Skeletal muscle tissue (tissue), 4 donors: ENCODE measurements around the gene BPGM. TPM values are rescaled to one million over a fixed set of nuclear protein-coding genes. Genes with fewer than 3 reads are reported as not detected.
A peak's percentile ranks its signal among the peaks of the same experiment; 100 is the strongest.

ENCODE experiments used
- H3K27ac ChIP-seq: one replicate; pipeline ENCODE4 v1.7.0; 2013; ENCODE audit warnings: mild to moderate bottlenecking, low read depth, low read length, inconsistent platforms
- H3K27me3 ChIP-seq, 3 donors: one replicate each; pipeline ENCODE4 v1.7.0; 2013; ENCODE audit warnings: low read length in 3 of 3; ENCODE audit not compliant: control insufficient read depth in 3 of 3, insufficient read depth in 3 of 3
- H3K36me3 ChIP-seq, 3 donors: one replicate each; pipeline ENCODE4 v1.7.0; 2013; ENCODE audit warnings: low read length in 3 of 3; ENCODE audit not compliant: control insufficient read depth in 3 of 3, insufficient read depth in 3 of 3
- H3K4me1 ChIP-seq, 3 donors: one replicate each; pipeline ENCODE4 v1.7.0; 2013; ENCODE audit warnings: low read length in 3 of 3, mild to moderate bottlenecking in 3 of 3; ENCODE audit not compliant: control insufficient read depth in 3 of 3, insufficient read depth in 3 of 3
- H3K4me3 ChIP-seq, 3 donors: one replicate each; pipeline ENCODE4 v1.7.0; 2013; ENCODE audit warnings: low read length in 3 of 3
- H3K9ac ChIP-seq, 3 donors: one replicate each; pipeline ENCODE4 v1.7.0; 2013; ENCODE audit warnings: low read length in 3 of 3, mild to moderate bottlenecking in 3 of 3, moderate library complexity in 2 of 3, low read depth in 1 of 3
- H3K9me3 ChIP-seq, 3 donors: one replicate each; pipeline ENCODE4 v1.7.0; 2013; ENCODE audit warnings: low read length in 3 of 3; ENCODE audit not compliant: control insufficient read depth in 3 of 3
- total RNA-seq: library from RNA; depleted of rRNA; stranded (reverse); fragments of >200 nt; gene quantifications from one replicate; pipeline ENCODE4 v1.2.3, GENCODE V29; 2014
- donor health status: Osteomylitis.

Gene BPGM
- total RNA-seq, 1 donor from 2014 or later: 92.9 TPM

- Histone ChIP-seq H3K27ac (peak overlapping the region; percentile 42), H3K36me3 (no peaks in the 10 kb centered on the region), H3K4me3 (no peak overlapping the region)
These were observed 46.6 kb downstream of the BPGM start for GRCh38 chr7:134693256-134693655.

GRCh38 chr7:134694299-134694698, 47.6 kb downstream of the BPGM start:
- Histone ChIP-seq H3K27ac (no peak overlapping the region), H3K4me3 (no peak overlapping the region), H3K36me3 (no peaks in the 10 kb centered on the region), H3K9ac (no peak overlapping the region), H3K9me3 (no peaks in the 10 kb centered on the region), H3K27me3 (no peaks in the 10 kb centered on the region), H3K4me1 (peaks cover 5 to 13% (median 12%) of the 10 kb centered on the region in 3 donors)

More at GRCh38 chr7:134693256-134693655, 46.6 kb downstream of the BPGM start:
- H3K4me1 ChIP-seq: peaks cover 5 to 13% (median 12%) of the 10 kb centered on the region in 3 donors
- H3K9me3 ChIP-seq: no peaks in the 10 kb centered on the region
- no peaks in the 10 kb centered on the region for H3K27me3 ChIP-seq
- no peak overlapping the region for H3K9ac ChIP-seq

GRCh38 chr7:134694767-134695166, 48.1 kb downstream of the BPGM start:
- Histone ChIP-seq H3K4me3 (no peak overlapping the region), H3K27me3 (no peaks in the 10 kb centered on the region), H3K27ac (peak overlapping the region; percentile 36), H3K9me3 (no peaks in the 10 kb centered on the region), H3K9ac (no peak overlapping the region), H3K36me3 (no peaks in the 10 kb centered on the region), H3K4me1 (peaks cover 5 to 13% (median 12%) of the 10 kb centered on the region in 3 donors)

- Histone ChIP-seq H3K4me1 (peaks cover 5 to 12% (median 12%) of the 10 kb centered on the region in 3 donors), H3K9me3 (no peaks in the 10 kb centered on the region), H3K27me3 (no peaks in the 10 kb centered on the region), H3K4me3 (no peak overlapping the region), H3K9ac (no peak overlapping the region), H3K27ac (peak overlapping the region; percentile 36), H3K36me3 (no peaks in the 10 kb centered on the region)
These were observed 48.7 kb downstream of the BPGM start for GRCh38 chr7:134695321-134695860.

- Histone ChIP-seq H3K4me1 (peaks cover 0 to 5% (median 4%) of the 10 kb centered on the region in 3 donors), H3K36me3 (no peaks in the 10 kb centered on the region), H3K9ac (no peak overlapping the region), H3K4me3 (no peak overlapping the region), H3K27ac (no peak overlapping the region), H3K9me3 (no peaks in the 10 kb centered on the region), H3K27me3 (no peaks in the 10 kb centered on the region)
These were observed 49.6 kb downstream of the BPGM start for GRCh38 chr7:134696261-134696660.

- Histone ChIP-seq H3K4me1 (peaks cover 0 to 5% (median 2%) of the 10 kb centered on the region in 3 donors), H3K9ac (no peak overlapping the region), H3K36me3 (no peaks in the 10 kb centered on the region), H3K9me3 (no peaks in the 10 kb centered on the region), H3K27me3 (no peaks in the 10 kb centered on the region), H3K4me3 (no peak overlapping the region), H3K27ac (no peak overlapping the region)
These were observed 50.7 kb downstream of the BPGM start for GRCh38 chr7:134697205-134697886.

- Histone ChIP-seq H3K9me3 (no peaks in the 10 kb centered on the region), H3K27ac (no peak overlapping the region), H3K36me3 (no peaks in the 10 kb centered on the region), H3K9ac (no peak overlapping the region), H3K4me3 (no peak overlapping the region), H3K4me1 (peaks cover 0 to 5% (median 0%) of the 10 kb centered on the region in 3 donors), H3K27me3 (no peaks in the 10 kb centered on the region)
These were observed 51.8 kb downstream of the BPGM start for GRCh38 chr7:134698481-134698880.

GRCh38 chr7:134699021-134699818, 52.6 kb downstream of the BPGM start:
- Histone ChIP-seq H3K4me3 (no peak overlapping the region), H3K4me1 (peaks cover 0 to 5% (median 0%) of the 10 kb centered on the region in 3 donors), H3K27me3 (no peaks in the 10 kb centered on the region), H3K27ac (peak overlapping the region; percentile 33), H3K36me3 (no peaks in the 10 kb centered on the region), H3K9me3 (no peaks in the 10 kb centered on the region), H3K9ac (no peak overlapping the region)

GRCh38 chr7:134699899-134700298, 53.2 kb downstream of the BPGM start:
- Histone ChIP-seq H3K4me1 (peaks cover 0 to 5% (median 0%) of the 10 kb centered on the region in 3 donors), H3K9ac (no peak overlapping the region), H3K9me3 (no peaks in the 10 kb centered on the region), H3K4me3 (no peak overlapping the region), H3K27me3 (no peaks in the 10 kb centered on the region), H3K27ac (peak overlapping the region; percentile 33), H3K36me3 (no peaks in the 10 kb centered on the region)

- H3K27ac ChIP-seq: no peak overlapping the region
- H3K27me3 ChIP-seq: no peaks in the 10 kb centered on the region
- no peaks in the 10 kb centered on the region for H3K9me3 ChIP-seq
- H3K36me3 ChIP-seq: no peaks in the 10 kb centered on the region
- H3K4me3 ChIP-seq: no peak overlapping the region
- no peaks in the 10 kb centered on the region for H3K4me1 ChIP-seq
- no peak overlapping the region for H3K9ac ChIP-seq
These were observed 54.6 kb downstream of the BPGM start for GRCh38 chr7:134701272-134701671.
